ENCODE measurements around the gene SH3PXD2B. TPM values are rescaled to one million over a fixed set of nuclear protein-coding genes. Genes with fewer than 3 reads are reported as not detected.

Gene SH3PXD2B
- total RNA-seq, 1 experiment from 2014 or later: 12.9 TPM

- Mint-ChIP-seq H3K4me1 (ENCODE audit: low read depth, unreplicated experiment) (no peaks in the 10 kb centered on the region), H3K27ac (ENCODE audit: unreplicated experiment) (no peak overlapping the region), H3K27me3 (ENCODE audit: insufficient read depth, unreplicated experiment) (peaks cover 5% of the 10 kb centered on the region), H3K4me3 (ENCODE audit: unreplicated experiment) (no peak overlapping the region), H3K9me3 (ENCODE audit: unreplicated experiment) (no peaks in the 10 kb centered on the region), H3K36me3 (ENCODE audit: insufficient read depth, unreplicated experiment) (no peaks in the 10 kb centered on the region)
- POLR2A ChIA-PET: no interaction called here
- H3K36me3 ChIP-seq (ENCODE audit: control insufficient read depth, insufficient read depth, low read length): no peaks in the 10 kb centered on the region
- peaks cover 3% of the 10 kb centered on the region; the same call in 1 of the 2 replicates for H3K27me3 ChIP-seq (replicated peaks; ENCODE audit: control insufficient read depth, insufficient read depth, low read length)
- CTCF ChIA-PET: no interaction called here
- DNase-seq: no peak
- no peaks in the 10 kb centered on the region for H3K9me3 ChIP-seq
- no TSS peak for BruUV-seq (replicated peaks)
- H3K4me1 ChIP-seq: no peaks in the 10 kb centered on the region
- TF ChIP-seq CTCF (IDR thresholded peaks at IDR 0.05; ENCODE audit: insufficient read depth in 1 of 2, low read depth in 1 of 2, low read length in 1 of 2, severe bottlenecking in 1 of 2, unreplicated experiment in 1 of 2): no peak
- intact Hi-C loops (cut with micrococcal nuclease; ENCODE audit: unreplicated experiment): no loop called here
- H3K4me3 ChIP-seq (ENCODE audit: low read depth, low read length): no peak overlapping the region
These were observed 37.9 kb upstream of the SH3PXD2B start for GRCh38 chr5:172492097-172492840.

GRCh38 chr5:172491481-172491880 is 37.2 kb upstream of the SH3PXD2B start:
- H3K9me3 ChIP-seq: no peaks in the 10 kb centered on the region
- H3K27ac Mint-ChIP-seq (ENCODE audit: unreplicated experiment): no peak overlapping the region
- ChIA-PET CTCF (no interaction called here), POLR2A (no interaction called here)
- no peak overlapping the region for H3K4me3 Mint-ChIP-seq (ENCODE audit: unreplicated experiment)
- BruUV-seq (replicated peaks): no TSS peak
- H3K4me1 ChIP-seq: no peaks in the 10 kb centered on the region
- DNase-seq: no peak
- no peaks in the 10 kb centered on the region for H3K4me1 Mint-ChIP-seq (ENCODE audit: low read depth, unreplicated experiment)
- no peaks in the 10 kb centered on the region for H3K36me3 ChIP-seq (ENCODE audit: control insufficient read depth, insufficient read depth, low read length)
- no peaks in the 10 kb centered on the region for H3K9me3 Mint-ChIP-seq (ENCODE audit: unreplicated experiment)
- H3K27me3 Mint-ChIP-seq (ENCODE audit: insufficient read depth, unreplicated experiment): peaks cover 5% of the 10 kb centered on the region
- H3K4me3 ChIP-seq (ENCODE audit: low read depth, low read length): no peak overlapping the region
- H3K27me3 ChIP-seq (replicated peaks; ENCODE audit: control insufficient read depth, insufficient read depth, low read length): peaks cover 3% of the 10 kb centered on the region; the same call in 1 of the 2 replicates
- intact Hi-C loops (cut with micrococcal nuclease; ENCODE audit: unreplicated experiment): no loop called here
- peaks cover 2% of the 10 kb centered on the region for H3K36me3 Mint-ChIP-seq (ENCODE audit: insufficient read depth, unreplicated experiment)
- no peak for TF ChIP-seq CTCF (IDR thresholded peaks at IDR 0.05; ENCODE audit: insufficient read depth in 1 of 2, low read depth in 1 of 2, low read length in 1 of 2, severe bottlenecking in 1 of 2, unreplicated experiment in 1 of 2)

GRCh38 chr5:172490514-172491461 is 36.5 kb upstream of the SH3PXD2B start:
- BruUV-seq (replicated peaks): no TSS peak
- intact Hi-C loops (cut with micrococcal nuclease; ENCODE audit: unreplicated experiment): no loop called here

More at GRCh38 chr5:172490514-172491461, 36.5 kb upstream of the SH3PXD2B start:
- H3K36me3 ChIP-seq (ENCODE audit: control insufficient read depth, insufficient read depth, low read length): no peaks in the 10 kb centered on the region
- H3K9me3 ChIP-seq: no peaks in the 10 kb centered on the region
- TF ChIP-seq CTCF (IDR thresholded peaks at IDR 0.05; ENCODE audit: insufficient read depth in 1 of 2, low read depth in 1 of 2, low read length in 1 of 2, severe bottlenecking in 1 of 2, unreplicated experiment in 1 of 2): no peak
- H3K4me1 Mint-ChIP-seq (ENCODE audit: low read depth, unreplicated experiment): no peaks in the 10 kb centered on the region
- no peak overlapping the region for H3K27ac Mint-ChIP-seq (ENCODE audit: unreplicated experiment)
- peaks cover 3% of the 10 kb centered on the region; the same call in 1 of the 2 replicates for H3K27me3 ChIP-seq (replicated peaks; ENCODE audit: control insufficient read depth, insufficient read depth, low read length)
- peaks cover 5% of the 10 kb centered on the region for H3K36me3 Mint-ChIP-seq (ENCODE audit: insufficient read depth, unreplicated experiment)
- no peaks in the 10 kb centered on the region for H3K9me3 Mint-ChIP-seq (ENCODE audit: unreplicated experiment)
- H3K4me1 ChIP-seq: no peaks in the 10 kb centered on the region
- DNase-seq: no peak
- H3K4me3 Mint-ChIP-seq (ENCODE audit: unreplicated experiment): no peak overlapping the region
- no peak overlapping the region for H3K4me3 ChIP-seq (ENCODE audit: low read depth, low read length)
- CTCF ChIA-PET: no interaction called here
- POLR2A ChIA-PET: no interaction called here
- H3K27me3 Mint-ChIP-seq (ENCODE audit: insufficient read depth, unreplicated experiment): peaks cover 5% of the 10 kb centered on the region
